Stimulated activated CD4-positive, alpha-beta T cell treated with anti-CD3 and anti-CD28 coated beads, Interleukin-4, amount 100 ng/mL, for 24 hours (primary cell): ENCODE data around the gene DCUN1D2.
"Not testable (repeated sequence)": the region's sequence is repeated elsewhere in the genome, so short reads cannot be mapped to it uniquely, and the experiment has no call there.

ENCODE experiments used
- DNase-seq: peaks from one replicate; pipeline ENCODE4 v3.0.0-alpha.2; 2020

Gene DCUN1D2

GRCh38 chr13:113489171-113489548 is 1.4 kb downstream of the DCUN1D2 start:
- no peak for DNase-seq

- DNase-seq = no peak
These were observed 2.2 kb downstream of the DCUN1D2 start for GRCh38 chr13:113488283-113488682.

- no peak for DNase-seq
These were observed 3.8 kb downstream of the DCUN1D2 start for GRCh38 chr13:113486698-113487097.

- no peak for DNase-seq
These were observed 5.0 kb downstream of the DCUN1D2 start for GRCh38 chr13:113485545-113485944.

GRCh38 chr13:113483504-113484293 is 6.8 kb downstream of the DCUN1D2 start:
- no peak for DNase-seq

- no peak for DNase-seq
These were observed 7.4 kb downstream of the DCUN1D2 start for GRCh38 chr13:113483081-113483480.

- DNase-seq = no peak
These were observed 11.3 kb downstream of the DCUN1D2 start for GRCh38 chr13:113479179-113479578.

- DNase-seq = no peak
These were observed 12.8 kb downstream of the DCUN1D2 start for GRCh38 chr13:113477724-113478123.

GRCh38 chr13:113476811-113477210 is 13.7 kb downstream of the DCUN1D2 start:
- no peak for DNase-seq

GRCh38 chr13:113475911-113476310 is 14.6 kb downstream of the DCUN1D2 start:
- DNase-seq = no peak

- no peak for DNase-seq
These were observed 15.2 kb downstream of the DCUN1D2 start for GRCh38 chr13:113475280-113475679.

- no peak for DNase-seq
These were observed 16.3 kb downstream of the DCUN1D2 start for GRCh38 chr13:113474179-113474578.

GRCh38 chr13:113472355-113473025 is 18.0 kb downstream of the DCUN1D2 start:
- no peak for DNase-seq

GRCh38 chr13:113471844-113472243 is 18.7 kb downstream of the DCUN1D2 start:
- no peak for DNase-seq

- not testable (repeated sequence) for DNase-seq
These were observed 19.8 kb downstream of the DCUN1D2 start for GRCh38 chr13:113470635-113471163.

GRCh38 chr13:113470073-113470472 is 20.4 kb downstream of the DCUN1D2 start:
- DNase-seq = no peak

GRCh38 chr13:113469582-113469981 is 20.9 kb downstream of the DCUN1D2 start:
- no peak for DNase-seq

- no peak for DNase-seq
These were observed 21.9 kb downstream of the DCUN1D2 start for GRCh38 chr13:113468472-113469201.

- no peak for DNase-seq
These were observed 22.5 kb downstream of the DCUN1D2 start for GRCh38 chr13:113468029-113468428.

GRCh38 chr13:113466383-113466782 is 24.1 kb downstream of the DCUN1D2 start:
- no peak for DNase-seq

GRCh38 chr13:113465300-113465699 is 25.2 kb downstream of the DCUN1D2 start:
- no peak for DNase-seq

GRCh38 chr13:113464476-113464875 is 26.0 kb downstream of the DCUN1D2 start:
- DNase-seq = no peak

GRCh38 chr13:113461022-113461751 is 29.3 kb downstream of the DCUN1D2 start:
- DNase-seq = no peak
